AG09319 (cell line): Measurements from ENCODE around the gene AGFG2.
"Not testable (repeated sequence)": the region's sequence is repeated elsewhere in the genome, so short reads cannot be mapped to it uniquely, and the experiment has no call there.

Experiments used
- DNase-seq: peaks from one replicate; pipeline ENCODE4 v3.0.0-alpha.2; 2010; ENCODE audit warnings: low read depth; ENCODE audit errors: extremely low read depth
- CTCF ChIP-seq: IDR thresholded peaks from 2 replicates; pipeline ENCODE4 v1.5.1; 2011; ENCODE audit warnings: low read depth, mild to moderate bottlenecking, inconsistent platforms, low read length, moderate library complexity

Gene AGFG2

GRCh38 chr7:100515072-100515532 is 23.9 kb upstream of the AGFG2 start:
- DNase-seq: peak; percentile 58
- no peak for TF ChIP-seq CTCF

- DNase-seq: peak; percentile 80
- no peak for TF ChIP-seq CTCF
Measured at GRCh38 chr7:100516135-100516812, 22.7 kb upstream of the AGFG2 start.

GRCh38 chr7:100517305-100517704 is 21.7 kb upstream of the AGFG2 start:
- DNase-seq: no peak
- no peak for TF ChIP-seq CTCF

- TF ChIP-seq CTCF: no peak
- no peak for DNase-seq
Measured at GRCh38 chr7:100519580-100519979, 19.4 kb upstream of the AGFG2 start.

GRCh38 chr7:100520138-100520537 is 18.9 kb upstream of the AGFG2 start:
- no peak for DNase-seq
- TF ChIP-seq CTCF: no peak

- no peak for TF ChIP-seq CTCF
- DNase-seq: no peak
Measured at GRCh38 chr7:100521076-100521475, 17.9 kb upstream of the AGFG2 start.

GRCh38 chr7:100521909-100522593 is 17.0 kb upstream of the AGFG2 start:
- not testable (repeated sequence) for DNase-seq

GRCh38 chr7:100523192-100523591 is 15.8 kb upstream of the AGFG2 start:
- DNase-seq: not testable (repeated sequence)

GRCh38 chr7:100528108-100528866 is 10.7 kb upstream of the AGFG2 start:
- DNase-seq: not testable (repeated sequence)
